ENCODE data around the gene ARL8B.
A peak's percentile ranks its signal among the peaks of the same experiment; 100 is the strongest.
"Not testable (repeated sequence)": the region's sequence is repeated elsewhere in the genome, so short reads cannot be mapped to it uniquely, and the experiment has no call there.

The ARL8B gene

DNA sequence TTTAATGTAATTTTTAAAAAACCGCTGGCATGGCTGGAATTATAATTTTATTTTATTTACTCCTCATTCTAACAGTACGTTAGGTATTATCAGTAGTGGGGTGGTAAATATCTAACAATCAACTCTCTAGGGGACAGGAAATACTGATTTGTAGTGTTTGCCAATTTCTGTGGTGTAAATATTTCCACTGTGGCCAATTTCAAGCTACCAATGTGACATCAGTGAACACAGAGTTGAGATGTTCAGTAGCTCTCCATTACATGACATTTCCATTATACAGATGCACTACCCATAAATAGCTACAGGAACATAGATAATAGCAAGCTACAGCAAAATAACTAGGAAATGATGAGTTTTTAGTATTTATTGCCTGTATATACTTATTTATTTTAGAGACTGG lies 10.0 kb upstream of the ARL8B start:
- DNase-seq: peak in 1 of 5 experiments; percentile 42

DNA sequence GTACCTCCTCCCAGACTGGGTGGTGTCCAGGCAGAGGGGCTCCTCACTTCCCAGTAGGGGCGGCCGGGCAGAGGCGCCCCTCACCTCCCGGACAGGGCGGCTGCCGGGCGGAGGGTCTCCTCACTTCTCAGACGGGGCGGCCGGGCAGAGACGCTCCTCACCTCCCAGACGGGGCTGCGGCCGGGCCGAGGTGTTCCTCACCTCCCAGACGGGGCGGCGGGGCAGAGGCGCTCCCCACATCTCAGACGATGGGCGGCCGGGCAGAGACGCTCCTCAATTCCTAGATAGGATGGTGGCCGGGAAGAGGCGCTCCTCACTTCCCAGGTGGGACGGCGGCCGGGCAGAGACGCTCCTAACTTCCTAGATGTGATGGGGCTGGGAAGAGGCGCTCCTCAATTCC lies 8.4 kb upstream of the ARL8B start:
- DNase-seq: not testable (repeated sequence)

DNA sequence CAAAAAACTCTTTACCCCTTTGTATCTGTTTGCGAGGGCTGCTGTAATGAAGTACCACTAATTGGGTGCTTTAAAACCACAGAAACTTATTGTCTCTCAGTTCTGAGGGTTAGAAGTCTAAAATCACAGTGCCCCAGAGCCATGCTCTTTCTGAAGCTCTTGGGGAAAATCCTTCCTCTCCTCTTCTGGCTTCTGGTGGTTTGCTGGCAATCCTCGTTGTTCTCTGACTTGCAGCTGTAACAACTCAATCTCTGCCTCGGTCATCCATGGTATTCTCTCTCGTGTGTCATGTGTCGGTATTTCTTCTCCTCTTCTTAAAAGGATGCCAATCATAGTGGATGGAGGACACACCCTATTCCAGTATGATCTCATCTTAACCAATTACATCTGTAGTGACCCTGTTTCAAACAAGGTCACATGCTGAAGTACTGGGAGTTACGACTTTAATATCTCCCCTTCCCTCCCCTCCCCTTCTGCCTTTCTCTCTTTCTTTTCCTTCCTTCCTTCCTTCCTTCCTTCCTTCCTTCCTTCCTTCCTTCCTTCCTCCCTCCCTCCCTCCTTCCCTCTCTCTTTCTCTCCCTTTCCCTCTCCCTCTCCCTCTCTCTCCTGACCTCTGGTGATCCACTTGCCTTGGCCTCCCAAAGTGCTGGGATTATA lies 6.5 kb upstream of the ARL8B start:
- DNase-seq: no peak

DNA sequence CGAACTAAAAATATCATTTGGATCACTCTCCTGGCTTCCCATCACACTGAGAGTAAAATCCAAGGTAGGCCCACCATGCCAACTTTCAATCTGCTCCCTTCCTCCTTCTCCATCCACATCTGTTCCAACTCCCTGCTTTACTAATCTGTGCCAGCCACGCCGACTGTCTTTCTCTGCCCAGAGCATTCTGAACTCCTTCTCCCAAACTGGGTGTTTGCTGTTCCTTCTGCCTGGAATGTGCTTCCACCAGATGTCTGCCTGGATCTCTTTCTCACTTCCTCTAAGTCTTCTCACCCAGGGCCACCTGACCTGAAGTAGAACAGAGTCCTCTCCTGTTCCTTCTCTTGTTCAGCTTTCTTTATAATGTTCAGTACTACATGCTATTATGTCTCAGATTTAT lies 5.6 kb upstream of the ARL8B start:
- no peak for DNase-seq

DNA sequence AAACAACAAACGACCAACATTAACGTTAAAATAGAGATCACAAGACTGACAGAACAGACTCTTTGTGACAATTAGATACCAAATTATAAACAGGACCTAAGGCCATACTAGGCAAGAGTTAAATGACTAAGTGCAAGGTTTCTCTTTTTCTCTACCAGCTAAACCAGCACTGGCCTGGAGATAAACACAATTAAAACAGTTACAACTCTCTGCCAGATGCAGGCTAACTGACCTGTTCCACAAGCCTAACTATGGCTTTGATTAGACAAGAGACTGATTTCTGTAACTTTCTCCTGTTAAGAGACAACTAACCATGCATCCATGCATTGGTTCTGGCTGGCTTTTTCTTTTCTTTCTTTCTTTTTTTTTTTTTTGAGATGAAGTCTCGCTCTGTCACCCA lies 1.6 kb upstream of the ARL8B start:
- no peak for DNase-seq

DNA sequence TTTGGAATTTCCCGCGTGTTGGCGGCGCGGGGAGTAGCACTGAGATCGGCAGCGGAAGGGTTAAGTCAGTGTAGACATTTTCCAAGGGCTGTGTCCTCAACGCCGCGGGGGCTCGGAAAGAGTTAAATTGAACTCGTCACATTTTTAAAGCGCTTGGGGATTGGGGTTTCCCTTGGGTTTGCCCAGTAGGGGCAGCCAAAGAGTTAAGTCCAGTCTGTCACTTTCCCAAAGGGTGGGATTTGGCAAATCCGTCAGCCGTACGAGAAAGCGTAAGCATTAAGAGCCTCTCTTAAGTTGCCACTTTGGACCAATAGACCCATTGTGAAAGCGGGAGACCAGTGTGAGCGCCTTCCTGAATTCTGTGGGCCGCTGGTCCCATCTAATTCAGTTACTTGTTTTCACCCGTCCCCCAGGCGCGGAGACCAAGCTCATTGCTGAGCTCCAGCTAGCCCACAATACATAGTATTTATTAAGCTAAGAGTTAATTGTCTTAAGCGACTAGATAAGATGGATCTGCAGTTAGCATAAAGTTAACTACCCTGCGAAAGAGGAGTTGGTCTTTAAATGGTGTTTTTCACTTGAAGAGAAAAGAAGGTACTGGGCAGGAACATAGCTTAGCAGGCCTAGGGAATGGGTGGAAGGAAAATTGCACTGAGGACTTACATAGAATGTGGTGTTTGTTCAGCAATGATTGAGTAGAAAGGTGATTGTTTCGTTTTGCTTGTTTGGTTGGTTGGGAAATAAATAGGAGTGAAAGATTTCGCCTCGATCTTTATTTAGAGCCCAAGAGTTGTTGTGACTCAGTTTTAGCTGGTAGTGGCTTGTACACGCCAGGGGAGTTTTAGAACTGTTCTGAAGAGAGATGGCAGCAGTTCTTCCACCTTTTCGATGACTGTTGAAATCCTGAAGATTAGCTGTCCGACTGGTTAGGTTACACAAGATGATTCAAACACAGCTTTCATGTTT lies 932 bp downstream of the ARL8B start:
- DNase-seq: peak in 2 of 5 experiments; percentile 27 to 52

DNA sequence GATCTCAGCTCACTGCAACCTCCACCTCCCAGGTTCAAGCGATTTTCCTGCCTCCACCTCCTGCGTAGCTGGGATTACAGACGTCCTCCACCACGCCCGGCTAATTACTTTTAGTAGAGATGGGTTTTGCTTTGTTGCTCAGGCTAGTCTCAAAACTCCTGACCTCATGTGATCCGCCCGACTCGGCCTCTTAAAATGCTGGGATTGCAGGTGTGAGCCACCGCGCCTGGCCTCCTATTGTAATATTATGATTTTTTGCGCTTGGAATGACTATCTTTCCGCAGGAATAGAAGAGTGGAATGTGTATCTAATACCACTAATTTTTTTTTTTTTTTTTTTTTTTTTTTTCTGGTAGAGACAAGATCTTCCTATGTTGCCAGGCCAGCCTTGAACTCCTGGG lies 1.8 kb downstream of the ARL8B start:
- no peak for DNase-seq

DNA sequence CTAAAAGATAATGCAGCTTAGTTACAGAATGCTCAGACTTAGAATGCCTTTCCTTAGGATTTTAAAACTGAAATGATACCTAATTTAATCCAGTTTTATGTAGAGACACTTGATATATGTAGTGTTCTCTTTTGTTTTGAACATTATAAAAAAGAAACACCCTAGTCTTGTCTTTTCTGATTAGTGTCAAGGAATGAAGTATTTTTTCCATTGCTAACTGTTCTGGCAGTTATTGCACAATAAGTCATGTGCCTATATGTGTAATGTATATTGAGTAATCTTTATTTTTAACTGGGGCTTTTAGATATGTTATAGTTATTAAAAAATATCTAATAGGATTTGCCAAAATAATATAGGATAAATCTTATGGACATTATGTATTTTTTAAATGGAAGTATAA lies 4.5 kb downstream of the ARL8B start:
- no peak for DNase-seq

DNA sequence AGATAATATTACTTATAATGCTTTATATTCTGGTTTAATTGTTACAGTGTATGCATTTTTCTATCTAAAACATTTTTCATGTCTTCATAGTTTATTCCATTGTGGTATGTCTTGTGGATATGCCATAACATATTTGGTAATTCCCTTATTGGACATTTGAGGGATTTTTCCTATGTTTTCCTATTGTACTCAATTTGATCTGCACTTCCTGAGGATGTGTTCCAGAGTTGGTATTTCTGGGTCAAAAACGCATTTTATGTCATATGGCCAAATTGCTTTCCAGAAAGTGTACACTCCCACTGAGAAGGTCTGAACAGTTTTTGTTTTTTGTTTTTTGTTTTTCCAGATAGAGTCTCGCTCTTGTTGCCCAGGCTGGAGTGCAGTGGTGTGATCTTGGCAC lies 6.8 kb downstream of the ARL8B start:
- DNase-seq: no peak

DNA sequence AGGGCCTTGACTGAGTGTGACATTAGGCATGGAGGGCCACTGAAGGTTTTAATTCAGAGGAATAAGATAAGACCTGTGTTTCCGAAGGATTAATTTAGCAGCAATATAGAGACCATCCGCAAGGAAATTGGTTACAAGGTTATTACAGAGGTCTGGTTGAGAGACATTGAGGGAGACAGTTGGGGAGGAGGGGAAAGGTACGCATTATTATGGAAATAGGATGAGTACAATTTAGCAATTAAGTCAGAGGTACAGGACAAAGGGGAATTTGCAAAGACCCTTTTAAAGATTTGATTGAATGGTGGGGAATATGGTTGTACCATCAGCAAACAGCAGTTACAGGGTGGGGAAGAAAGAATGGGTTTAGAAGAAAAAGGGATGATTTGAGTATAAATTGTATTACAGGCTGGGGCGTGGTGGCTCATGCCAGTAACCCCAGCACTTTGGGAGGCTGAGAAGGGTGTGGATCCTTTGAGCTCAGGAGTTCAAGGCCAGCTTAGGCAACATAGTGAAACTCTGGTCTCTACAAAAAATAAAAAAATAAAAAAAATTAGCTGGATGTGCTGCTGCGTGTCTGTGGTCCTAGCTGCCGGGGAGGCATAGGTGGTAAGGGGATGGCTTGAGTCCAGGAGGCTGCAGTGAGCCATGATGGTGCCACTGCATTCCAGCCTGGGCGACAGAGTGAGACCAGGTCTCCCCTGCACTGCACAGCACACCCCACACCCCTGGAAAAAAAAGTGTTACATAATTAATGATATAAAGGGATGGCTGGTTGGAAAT lies 11.3 kb downstream of the ARL8B start:
- DNase-seq: no peak

DNA sequence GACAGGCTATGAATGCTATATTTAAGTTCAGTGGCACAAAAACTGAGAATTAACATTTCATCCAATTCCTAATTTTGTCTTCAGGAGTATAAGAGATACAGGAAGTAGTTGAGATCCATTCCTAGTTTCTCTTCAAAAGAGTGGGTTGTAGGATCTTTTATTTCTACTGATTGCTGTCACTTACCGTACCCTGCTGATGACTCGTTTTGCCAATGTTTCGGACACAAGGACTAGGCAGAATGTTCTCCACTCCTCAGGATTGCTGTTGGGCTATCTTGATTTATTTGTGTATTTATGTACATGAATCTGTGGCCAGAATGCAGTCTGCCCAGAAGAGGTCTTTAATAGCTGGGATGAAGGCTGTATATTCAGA lies 11.9 kb downstream of the ARL8B start:
- no peak for DNase-seq

DNA sequence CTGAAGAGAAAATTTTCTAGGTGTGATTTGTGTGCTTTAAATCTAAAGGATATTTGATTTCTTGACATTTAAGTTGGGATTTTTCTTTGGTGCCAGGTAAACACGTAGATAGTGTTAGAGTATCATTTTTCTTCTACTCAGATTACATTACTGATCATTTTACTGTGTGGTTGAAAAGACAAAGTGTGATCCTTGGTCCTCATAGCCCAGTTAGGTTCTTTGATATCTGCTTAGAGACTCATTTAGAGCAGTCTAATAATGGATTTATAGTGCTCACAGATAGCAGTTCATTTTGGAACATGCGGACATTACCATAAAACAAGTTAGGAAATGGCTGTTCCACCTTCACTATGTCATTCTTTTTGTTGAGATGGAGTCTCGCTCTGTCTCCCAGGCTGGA lies 12.4 kb downstream of the ARL8B start:
- DNase-seq: no peak

DNA sequence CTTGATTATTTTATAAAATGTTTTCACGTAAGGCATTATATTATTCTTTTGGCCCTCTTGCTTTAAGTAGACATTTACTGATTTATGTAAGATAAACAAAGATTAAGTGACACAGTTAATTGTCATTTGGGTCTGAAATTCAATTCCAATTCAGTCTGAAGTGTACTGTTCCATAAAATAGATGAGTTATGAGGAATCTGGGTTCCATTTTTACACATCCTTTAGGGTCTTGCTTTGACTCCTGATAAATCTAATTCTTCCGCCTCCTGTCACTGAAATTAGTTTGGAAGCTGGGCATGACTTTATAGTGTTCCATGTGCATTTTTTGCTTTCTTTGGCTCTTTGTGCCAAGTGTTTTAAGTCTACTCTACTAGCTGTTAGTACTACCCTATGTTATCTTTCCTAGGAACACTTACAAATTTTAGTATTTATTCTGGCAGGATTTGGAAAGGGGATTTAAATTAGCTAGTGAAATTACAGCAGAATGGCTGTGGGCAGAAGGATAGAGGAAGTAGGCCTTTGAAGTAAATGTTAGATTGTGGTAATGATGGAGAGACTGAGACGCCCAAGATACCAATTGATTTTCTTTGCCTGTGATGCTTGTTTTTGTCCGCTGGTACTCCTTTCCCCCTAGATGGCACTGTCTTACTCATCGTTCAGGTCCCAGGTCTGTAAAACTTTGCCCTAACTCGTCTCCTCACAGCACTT lies 14.3 kb downstream of the ARL8B start:
- DNase-seq: peak in 3 of 5 experiments; percentile 9 to 87 (median 33)

DNA sequence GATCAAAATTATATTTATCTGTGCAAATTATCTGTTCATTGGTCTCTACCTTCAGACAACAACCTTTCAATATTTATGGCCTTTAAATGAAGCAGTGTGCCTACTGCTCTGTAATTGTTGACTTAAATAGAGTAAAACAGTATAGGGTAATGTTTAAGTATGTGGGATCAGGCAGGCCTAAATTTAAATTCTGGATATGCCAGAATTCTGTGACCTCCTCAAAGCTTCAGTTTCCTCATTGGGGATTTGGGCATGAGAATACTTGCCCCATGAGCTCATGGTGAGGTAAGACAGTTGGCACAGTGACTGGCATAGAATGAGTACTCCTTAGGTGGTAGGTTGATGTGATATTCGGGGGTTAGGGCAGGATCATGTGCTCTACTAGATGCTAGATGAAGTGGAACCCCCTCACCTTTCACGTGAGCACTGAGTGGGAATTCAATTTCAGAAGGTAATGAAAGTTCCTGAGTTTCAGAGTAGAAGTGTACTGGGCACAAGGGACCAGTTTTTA lies 14.9 kb downstream of the ARL8B start:
- DNase-seq: peak in 1 of 5 experiments; percentile 5

DNA sequence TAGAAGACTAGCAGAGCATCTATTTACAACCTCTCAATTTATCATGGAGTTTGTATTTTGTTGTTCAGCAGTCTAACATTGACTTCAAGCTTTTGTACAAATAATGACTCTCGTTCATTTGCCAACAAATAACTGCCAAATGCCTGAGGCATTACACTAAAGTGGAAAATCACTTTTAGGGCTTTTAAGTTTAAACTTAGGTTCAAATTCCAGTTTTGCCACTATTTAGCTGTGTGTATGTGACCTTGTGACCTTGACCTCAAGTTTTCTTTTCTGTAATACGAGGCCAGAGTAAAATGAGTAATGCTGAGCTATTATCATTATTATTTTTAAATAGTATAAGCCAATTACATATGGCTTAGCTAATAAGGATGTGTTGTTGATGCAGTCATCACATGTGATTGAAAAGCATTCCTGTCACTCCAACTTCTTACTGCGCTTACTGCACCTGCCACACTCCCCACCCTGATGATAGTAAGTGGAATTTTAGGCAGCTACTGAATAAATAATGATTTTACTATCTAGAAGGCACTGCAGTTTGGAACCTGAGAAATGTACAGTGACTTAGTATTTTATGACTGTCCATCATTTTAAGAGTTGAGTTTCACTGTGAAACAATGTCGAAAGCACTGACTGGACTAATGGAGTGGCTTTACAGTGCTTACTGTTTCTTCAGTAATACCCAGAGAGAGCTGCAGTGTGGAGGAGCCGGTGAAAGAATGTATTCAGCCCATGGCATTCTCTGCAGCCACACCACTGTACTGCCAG lies 16.3 kb downstream of the ARL8B start:
- no peak for DNase-seq

DNA sequence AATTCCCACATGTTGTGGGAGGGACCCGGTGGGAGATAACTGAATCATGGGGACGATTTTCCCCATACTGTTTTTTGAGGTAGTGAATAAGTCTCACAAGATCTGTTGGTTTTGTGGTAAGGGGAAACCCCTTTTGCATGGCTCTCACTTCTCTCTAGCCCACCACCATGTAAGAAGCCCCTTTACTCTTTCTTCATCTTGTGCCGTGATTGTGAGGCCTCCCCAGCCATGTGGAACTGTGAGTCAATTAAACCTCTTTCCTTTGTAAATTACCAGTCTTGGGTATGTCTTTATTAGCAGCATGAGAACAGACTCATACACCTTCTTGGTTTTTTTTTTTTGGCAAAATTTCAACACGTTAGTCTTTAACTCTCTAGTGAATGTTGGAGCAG lies 18.1 kb downstream of the ARL8B start:
- no peak for DNase-seq

DNA sequence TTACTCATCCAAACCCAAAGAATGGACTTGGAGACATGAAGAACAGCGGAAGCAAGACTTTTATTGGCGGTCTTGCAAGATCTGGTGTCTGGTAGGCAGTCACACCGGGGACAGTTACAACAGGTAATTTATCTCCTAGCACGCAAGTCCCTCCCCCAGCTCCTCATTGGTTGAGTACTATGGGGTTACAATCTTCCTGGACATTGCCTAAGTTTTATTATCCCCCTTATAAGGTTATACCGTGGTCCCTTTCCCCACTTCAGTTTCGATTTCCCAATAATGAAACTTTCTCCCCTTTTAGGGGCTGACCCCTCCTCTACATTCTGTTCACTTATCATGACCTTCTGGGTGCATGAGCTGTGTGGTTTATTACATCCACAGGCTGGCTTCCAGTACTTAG lies 18.7 kb downstream of the ARL8B start:
- no peak for DNase-seq

DNA sequence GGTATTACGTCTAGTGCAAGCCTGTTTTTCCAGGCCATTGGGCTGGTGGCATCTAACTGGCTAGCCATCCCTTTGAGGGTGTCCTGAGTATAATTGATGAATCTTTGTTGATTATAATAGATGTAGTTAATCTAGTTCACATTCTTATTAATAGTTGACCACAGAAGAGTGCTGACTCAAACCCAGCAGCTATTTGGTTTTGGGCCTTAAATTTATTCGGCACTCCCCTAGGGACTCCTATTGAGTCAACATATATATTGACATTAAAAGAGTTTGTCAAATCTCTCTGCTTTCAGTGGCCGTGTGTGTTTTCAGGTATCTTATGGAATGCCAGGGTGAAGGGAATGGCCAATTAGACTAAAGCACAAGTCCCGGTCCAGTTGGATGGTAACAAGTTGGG lies 19.7 kb downstream of the ARL8B start:
- no peak for DNase-seq

DNA sequence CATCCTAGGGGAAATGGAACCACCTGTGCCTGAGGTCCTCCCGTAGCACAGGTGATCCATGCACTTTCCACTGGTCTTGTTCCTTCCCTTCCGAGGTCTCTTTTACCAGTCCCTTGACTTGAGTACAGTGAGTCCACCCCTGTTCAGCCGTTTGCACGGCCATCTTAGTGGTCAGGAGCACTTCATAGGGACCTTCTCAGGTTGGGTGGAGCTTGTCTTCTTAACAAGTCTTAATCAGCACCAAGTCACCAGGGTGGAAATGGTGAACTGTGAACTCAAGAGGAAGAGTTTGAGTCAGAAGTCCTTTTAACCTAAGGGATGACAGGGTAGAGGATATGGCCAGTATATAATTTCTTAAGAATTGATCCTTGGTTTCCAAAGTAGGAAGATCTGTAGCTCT lies 21.4 kb downstream of the ARL8B start:
- DNase-seq: no peak

DNA sequence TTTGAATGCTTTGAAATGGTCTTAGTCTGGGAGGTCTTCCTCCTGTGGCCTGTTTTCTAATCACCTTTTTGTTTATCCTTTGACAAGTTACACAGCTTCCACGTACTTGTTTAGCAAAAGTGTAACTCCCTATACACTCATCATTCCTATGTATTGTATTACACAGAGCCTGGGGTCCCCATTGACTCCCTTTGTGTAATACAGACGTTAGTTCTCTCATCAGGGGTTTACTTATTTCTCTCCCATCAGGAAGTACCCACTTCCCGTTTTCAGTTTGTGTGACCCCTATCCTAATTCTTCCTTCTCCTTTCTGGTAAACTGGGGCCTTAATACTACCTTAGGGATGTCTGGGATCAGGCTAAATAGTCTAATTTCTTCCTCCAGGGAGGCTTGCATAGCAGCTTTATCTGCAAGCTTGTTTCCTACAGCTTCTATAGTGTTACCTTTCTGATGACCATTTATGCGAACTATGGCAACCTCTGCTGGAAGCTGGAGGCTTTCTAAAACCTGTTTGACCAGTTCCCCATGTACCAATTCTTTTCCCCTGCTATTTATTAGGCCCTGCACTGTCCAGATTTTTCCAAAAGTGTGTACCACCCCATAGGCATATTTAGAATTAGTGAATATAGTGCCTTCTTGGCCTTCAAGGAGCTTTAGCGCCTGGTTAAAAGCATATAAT lies 22.4 kb downstream of the ARL8B start:
- no peak for DNase-seq

DNA sequence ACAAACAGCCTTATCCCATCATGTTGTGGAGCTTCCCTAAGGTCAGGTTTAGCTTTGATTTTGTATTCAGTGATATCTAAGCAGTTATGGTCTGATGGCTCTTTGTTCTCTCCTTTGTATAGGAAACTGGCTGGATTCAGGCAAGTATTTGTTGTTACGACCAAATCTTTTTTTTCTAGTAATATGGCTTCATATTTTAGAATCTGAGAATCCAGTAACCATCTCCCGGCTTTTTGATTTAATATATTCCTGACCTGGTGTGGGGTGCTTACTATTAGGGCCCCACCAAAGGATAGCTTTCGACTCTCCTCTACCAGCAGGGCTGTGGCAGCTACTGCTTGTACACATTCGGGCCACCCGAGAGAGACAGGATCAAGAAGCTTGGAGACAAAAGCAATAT lies 23.0 kb downstream of the ARL8B start:
- no peak for DNase-seq

Data from T-helper 2 cell (primary cell).